ENCODE data around the gene SLCO1B3.

Gene SLCO1B3

DNA sequence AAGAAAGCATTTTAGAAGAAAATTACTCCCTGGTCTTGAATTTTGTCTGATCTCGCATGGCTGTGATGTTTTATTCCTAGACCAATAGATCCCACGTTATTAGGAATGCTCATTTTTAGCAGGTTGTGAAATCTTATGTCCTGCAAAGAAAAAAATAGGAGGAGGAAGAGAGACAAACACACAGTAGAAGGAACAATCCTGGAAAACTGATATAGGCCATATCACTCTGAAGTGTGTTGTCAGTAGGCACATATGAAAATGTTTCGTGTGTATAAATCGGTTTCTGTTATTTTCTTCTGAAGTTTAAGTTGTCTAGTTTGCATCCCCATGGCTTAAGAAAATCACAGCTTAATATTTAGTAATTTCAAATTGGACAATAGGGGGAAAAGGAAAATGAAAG, 12.4 kb downstream of the SLCO1B3 start:
- Histone ChIP-seq H3K36me3 (replicated peaks; ENCODE audit: low read depth, low read length) (no peaks in the 10 kb centered on the region), H3K4me3 (ENCODE audit: low read length) (no peak overlapping the region), H3K27ac (ENCODE audit: low read length) (no peak overlapping the region), H2AFZ (ENCODE audit: low read depth, low read length) (no peak overlapping the region), H4K20me1 (ENCODE audit: insufficient read depth, low read length) (no peaks in the 10 kb centered on the region), H3K9ac (ENCODE audit: low read length) (no peak overlapping the region), H3K4me2 (ENCODE audit: low read length) (no peak overlapping the region), H3K9me3 (ENCODE audit: insufficient read depth, low read length) (no peaks in the 10 kb centered on the region), H3K4me1 (ENCODE audit: low read length) (no peaks in the 10 kb centered on the region), H3K79me2 (ENCODE audit: low read length) (no peaks in the 10 kb centered on the region), H3K27me3 (ENCODE audit: low read depth, low read length) (no peaks in the 10 kb centered on the region)
- no peak for TF ChIP-seq EZH2phosphoT487 (IDR thresholded peaks at IDR 0.05; ENCODE audit: low read depth)
- TF ChIP-seq, protein P1, sequence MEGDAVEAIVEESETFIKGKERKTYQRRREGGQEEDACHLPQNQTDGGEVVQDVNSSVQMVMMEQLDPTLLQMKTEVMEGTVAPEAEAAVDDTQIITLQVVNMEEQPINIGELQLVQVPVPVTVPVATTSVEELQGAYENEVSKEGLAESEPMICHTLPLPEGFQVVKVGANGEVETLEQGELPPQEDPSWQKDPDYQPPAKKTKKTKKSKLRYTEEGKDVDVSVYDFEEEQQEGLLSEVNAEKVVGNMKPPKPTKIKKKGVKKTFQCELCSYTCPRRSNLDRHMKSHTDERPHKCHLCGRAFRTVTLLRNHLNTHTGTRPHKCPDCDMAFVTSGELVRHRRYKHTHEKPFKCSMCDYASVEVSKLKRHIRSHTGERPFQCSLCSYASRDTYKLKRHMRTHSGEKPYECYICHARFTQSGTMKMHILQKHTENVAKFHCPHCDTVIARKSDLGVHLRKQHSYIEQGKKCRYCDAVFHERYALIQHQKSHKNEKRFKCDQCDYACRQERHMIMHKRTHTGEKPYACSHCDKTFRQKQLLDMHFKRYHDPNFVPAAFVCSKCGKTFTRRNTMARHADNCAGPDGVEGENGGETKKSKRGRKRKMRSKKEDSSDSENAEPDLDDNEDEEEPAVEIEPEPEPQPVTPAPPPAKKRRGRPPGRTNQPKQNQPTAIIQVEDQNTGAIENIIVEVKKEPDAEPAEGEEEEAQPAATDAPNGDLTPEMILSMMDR (IDR thresholded peaks at IDR 0.05; ENCODE audit: low read depth, low read length), result no peak

DNA sequence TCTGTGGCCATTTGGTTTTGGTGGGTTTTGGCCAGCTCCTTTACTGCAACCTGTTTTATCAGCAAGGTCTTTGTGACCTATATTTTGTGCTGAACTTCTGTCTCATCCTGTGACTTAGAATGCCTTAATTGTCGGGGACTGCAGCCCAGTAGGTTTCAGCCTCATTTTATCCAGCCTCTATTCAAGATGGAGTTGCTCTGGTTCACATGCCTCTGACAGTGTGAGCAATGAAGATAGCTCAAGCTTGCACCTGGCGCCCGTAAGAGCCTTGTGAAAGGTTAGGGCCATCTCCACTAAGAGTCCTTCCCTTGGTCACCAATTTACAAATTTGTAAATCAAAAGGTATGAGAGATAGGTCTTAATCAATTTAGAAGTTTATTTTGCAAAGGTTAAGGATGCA, 19.4 kb downstream of the SLCO1B3 start:
- Histone ChIP-seq H3K4me3 (ENCODE audit: low read length) (no peak overlapping the region), H3K9ac (ENCODE audit: low read length) (no peak overlapping the region), H3K79me2 (ENCODE audit: low read length) (no peaks in the 10 kb centered on the region), H3K27me3 (ENCODE audit: low read depth, low read length) (no peaks in the 10 kb centered on the region), H3K9me3 (ENCODE audit: insufficient read depth, low read length) (no peaks in the 10 kb centered on the region), H2AFZ (ENCODE audit: low read depth, low read length) (no peak overlapping the region), H3K27ac (ENCODE audit: low read length) (no peak overlapping the region), H3K4me2 (ENCODE audit: low read length) (no peak overlapping the region), H3K4me1 (ENCODE audit: low read length) (no peaks in the 10 kb centered on the region), H4K20me1 (ENCODE audit: insufficient read depth, low read length) (no peaks in the 10 kb centered on the region), H3K36me3 (replicated peaks; ENCODE audit: low read depth, low read length) (no peaks in the 10 kb centered on the region)
- TF ChIP-seq EZH2phosphoT487 (IDR thresholded peaks at IDR 0.05; ENCODE audit: low read depth), result no peak
- TF ChIP-seq, protein P1 (IDR thresholded peaks at IDR 0.05; ENCODE audit: low read depth, low read length), result no peak

DNA sequence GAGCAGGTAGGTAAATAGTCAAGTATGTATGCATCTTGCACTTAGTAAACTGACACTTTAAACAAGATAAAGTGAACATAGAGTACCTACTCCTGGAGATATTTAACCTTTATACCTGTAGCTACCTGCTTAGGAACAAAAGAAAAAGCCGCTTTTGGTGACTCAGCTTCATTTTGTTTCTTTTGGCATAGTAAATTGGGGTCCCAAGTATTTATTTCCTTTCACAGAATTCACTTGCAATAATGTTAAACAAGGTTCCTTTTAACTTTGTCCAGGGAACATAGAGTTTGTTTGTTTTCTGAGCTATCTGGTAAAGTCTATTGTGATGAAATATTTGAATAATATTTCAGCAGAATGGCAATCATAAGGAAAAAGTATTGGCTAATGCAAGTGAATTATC, 20.0 kb downstream of the SLCO1B3 start:
- H3K79me2 ChIP-seq (ENCODE audit: low read length), result no peaks in the 10 kb centered on the region
- H3K4me1 ChIP-seq (ENCODE audit: low read length), result no peaks in the 10 kb centered on the region
- H3K4me3 ChIP-seq (ENCODE audit: low read length), result no peak overlapping the region
- H3K9ac ChIP-seq (ENCODE audit: low read length), result no peak overlapping the region
- H3K9me3 ChIP-seq (ENCODE audit: insufficient read depth, low read length), result no peaks in the 10 kb centered on the region
- H2AFZ ChIP-seq (ENCODE audit: low read depth, low read length), result no peak overlapping the region
- H3K27ac ChIP-seq (ENCODE audit: low read length), result no peak overlapping the region
- H3K4me2 ChIP-seq (ENCODE audit: low read length), result no peak overlapping the region
- H3K36me3 ChIP-seq (replicated peaks; ENCODE audit: low read depth, low read length), result no peaks in the 10 kb centered on the region
- no peaks in the 10 kb centered on the region for H4K20me1 ChIP-seq (ENCODE audit: insufficient read depth, low read length)
- TF ChIP-seq, protein P1 (IDR thresholded peaks at IDR 0.05; ENCODE audit: low read depth, low read length), result no peak
- no peak for TF ChIP-seq EZH2phosphoT487 (IDR thresholded peaks at IDR 0.05; ENCODE audit: low read depth)
- no peaks in the 10 kb centered on the region for H3K27me3 ChIP-seq (ENCODE audit: low read depth, low read length)

DNA sequence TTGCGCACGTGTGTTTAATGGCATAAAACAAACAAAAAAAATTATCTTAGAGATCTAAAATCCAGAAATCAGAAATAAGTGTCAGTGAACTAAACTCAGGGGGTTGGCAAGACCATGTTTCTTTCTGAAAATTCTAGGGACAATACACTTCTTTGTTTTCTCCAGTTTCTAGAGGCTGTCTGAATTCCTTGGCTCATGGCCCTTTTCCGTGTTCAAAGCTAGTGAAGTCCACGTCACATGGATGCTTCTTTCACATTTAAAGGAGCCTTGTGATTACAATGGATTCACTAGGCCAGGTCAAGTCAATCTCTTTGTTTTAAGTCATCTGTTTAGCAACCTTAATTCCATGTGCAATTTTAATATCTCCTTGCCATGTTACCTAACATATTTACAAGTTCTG, 22.4 kb downstream of the SLCO1B3 start:
- Histone ChIP-seq H3K27ac (ENCODE audit: low read length) (no peak overlapping the region), H2AFZ (ENCODE audit: low read depth, low read length) (no peak overlapping the region), H3K9ac (ENCODE audit: low read length) (no peak overlapping the region), H3K4me2 (ENCODE audit: low read length) (no peak overlapping the region), H3K9me3 (ENCODE audit: insufficient read depth, low read length) (no peaks in the 10 kb centered on the region), H4K20me1 (ENCODE audit: insufficient read depth, low read length) (no peaks in the 10 kb centered on the region), H3K4me1 (ENCODE audit: low read length) (no peaks in the 10 kb centered on the region), H3K36me3 (replicated peaks; ENCODE audit: low read depth, low read length) (no peaks in the 10 kb centered on the region), H3K27me3 (ENCODE audit: low read depth, low read length) (no peaks in the 10 kb centered on the region), H3K4me3 (ENCODE audit: low read length) (no peak overlapping the region), H3K79me2 (ENCODE audit: low read length) (no peaks in the 10 kb centered on the region)
- TF ChIP-seq, protein P1 (IDR thresholded peaks at IDR 0.05; ENCODE audit: low read depth, low read length), result no peak
- TF ChIP-seq EZH2phosphoT487 (IDR thresholded peaks at IDR 0.05; ENCODE audit: low read depth), result no peak
